Pons (tissue), 1 donor: ENCODE results near the gene RASL12.

Experiments used
- DNase-seq: peaks from one replicate; pipeline ENCODE4 v3.0.0-alpha.2; 2016; ENCODE audit warnings: low spot score

Gene RASL12

GRCh38 chr15:65092911-65093792, 25.4 kb upstream of the RASL12 start:
- no peak for DNase-seq

GRCh38 chr15:65091946-65092770, 24.4 kb upstream of the RASL12 start:
- no peak for DNase-seq

DNA sequence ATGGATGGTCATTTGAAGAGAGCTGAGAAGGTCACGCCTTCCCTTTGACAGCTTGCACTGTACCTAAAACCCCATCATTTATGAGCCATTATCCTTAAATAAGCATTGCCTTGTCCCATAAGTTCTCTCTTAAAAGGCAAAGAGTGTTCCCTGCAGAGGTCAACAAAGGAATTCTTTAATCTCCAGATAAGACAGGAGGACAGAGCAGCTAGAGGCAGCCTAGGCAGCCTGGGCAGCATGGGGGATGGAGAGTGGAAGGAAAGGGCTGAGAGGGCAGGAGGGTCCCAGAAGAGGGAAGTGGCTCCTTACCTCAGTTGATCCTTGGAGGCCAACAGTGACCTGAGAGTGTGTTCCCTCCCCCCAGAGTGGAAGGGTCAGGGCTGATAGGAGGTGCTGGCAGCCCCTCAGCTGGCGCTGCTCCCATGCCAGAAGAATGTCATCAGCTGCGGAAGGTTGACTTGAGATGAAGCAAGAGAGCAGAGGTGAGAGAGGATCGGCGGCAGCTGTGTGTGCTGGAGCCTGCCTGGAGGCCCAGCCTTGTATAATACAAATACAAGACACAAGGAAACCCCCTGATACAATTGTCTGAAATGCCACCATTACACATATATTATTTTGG, 21.5 kb upstream of the RASL12 start:
- DNase-seq: no peak

- no peak for DNase-seq
These were observed 20.8 kb upstream of the RASL12 start for GRCh38 chr15:65088643-65089021.

- no peak for DNase-seq
These were observed 20.3 kb upstream of the RASL12 start for GRCh38 chr15:65087873-65088642.

DNA sequence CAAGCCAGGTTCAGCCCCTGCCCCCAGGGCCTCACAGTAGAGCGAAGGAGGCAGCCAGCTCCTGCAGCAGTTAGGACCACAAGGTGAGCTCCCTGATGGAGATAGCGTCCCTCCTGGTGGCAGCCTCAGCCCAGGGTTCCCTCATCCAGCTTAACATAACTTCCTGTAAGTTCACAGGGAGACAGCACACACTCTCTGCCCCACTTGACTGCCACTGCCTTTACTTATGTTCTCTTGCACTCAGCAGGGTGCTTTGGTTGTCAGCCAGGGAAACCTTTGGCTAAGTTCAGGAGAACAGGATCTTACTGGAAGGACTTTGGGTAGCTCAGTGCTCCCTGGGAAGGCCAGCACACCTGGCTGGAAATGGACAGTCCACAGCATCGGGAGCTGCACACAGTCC, 19.6 kb upstream of the RASL12 start:
- no peak for DNase-seq

- no peak for DNase-seq
These were observed 18.9 kb upstream of the RASL12 start for GRCh38 chr15:65086680-65087111.

DNA sequence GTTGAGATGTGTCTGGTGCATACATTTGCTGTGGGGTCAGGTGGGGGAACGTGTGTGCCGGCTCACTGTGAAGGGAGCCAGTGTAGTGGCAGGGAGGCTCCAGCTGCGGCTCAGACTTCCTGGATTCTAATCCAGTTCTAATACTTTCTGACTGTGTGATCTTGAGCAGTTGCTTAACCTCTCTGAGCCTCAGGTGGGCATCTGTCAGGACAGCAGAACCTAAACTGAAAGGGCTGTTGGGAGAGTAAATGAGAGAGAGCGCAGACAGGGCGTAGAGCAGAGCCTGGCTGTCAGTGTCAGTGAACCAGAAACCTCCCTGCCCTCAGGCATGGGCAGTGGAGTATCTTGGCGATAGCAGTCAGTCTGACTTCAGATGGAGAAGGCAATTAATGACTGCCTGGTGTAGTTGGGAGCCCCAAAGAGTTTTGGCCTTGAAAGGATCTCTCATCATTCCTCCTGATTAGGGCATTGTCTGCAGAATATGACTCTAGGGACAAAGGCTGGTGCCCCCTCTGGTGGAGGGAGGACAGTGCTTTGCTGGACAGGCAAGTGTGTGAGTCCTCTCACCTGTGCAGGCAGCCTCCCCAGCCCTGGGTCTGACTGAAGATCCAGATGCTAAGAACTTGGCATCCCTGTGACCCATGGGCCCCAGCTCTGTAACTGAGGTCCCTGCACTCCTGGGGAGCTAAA, 18.3 kb upstream of the RASL12 start:
- no peak for DNase-seq

GRCh38 chr15:65085207-65085753, 17.5 kb upstream of the RASL12 start:
- no peak for DNase-seq

DNA sequence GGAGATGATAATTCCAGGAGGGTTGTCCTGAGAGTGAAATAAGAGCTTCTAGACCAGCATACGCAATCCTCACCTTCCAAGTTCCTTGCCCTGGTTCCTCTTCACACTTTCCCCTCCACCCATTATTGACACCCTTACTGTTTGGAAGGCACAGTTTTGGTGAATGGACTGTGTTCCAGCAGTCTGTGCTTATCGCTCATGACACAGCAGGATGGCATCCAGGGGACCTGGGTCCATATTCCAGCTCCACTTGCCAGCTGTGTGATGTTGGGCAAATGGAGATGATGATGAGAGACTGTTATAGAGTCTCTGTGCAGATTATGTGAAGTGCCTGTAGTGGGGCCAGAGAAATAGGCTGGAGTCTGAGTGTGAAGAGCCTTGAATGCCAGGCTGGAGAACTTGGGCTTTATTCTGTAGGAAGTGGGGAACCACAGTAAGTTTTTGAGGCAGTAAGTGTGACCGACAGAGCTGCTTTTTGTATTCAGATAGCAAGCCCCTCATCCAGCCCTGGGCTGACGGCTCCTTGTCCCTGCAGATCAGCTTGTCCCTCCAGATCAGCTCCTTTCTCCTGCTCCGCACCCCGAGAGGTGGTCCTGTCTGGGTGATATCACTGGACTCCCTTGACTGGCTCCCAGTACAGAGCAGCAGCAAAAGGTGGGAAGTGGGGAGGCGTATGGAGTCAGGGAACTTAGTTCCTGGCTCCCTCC, 16.9 kb upstream of the RASL12 start:
- DNase-seq: no peak

- DNase-seq: peak; percentile 74
These were observed 15.5 kb upstream of the RASL12 start for GRCh38 chr15:65083262-65083701.

GRCh38 chr15:65082303-65082953, 14.6 kb upstream of the RASL12 start:
- DNase-seq: no peak

DNA sequence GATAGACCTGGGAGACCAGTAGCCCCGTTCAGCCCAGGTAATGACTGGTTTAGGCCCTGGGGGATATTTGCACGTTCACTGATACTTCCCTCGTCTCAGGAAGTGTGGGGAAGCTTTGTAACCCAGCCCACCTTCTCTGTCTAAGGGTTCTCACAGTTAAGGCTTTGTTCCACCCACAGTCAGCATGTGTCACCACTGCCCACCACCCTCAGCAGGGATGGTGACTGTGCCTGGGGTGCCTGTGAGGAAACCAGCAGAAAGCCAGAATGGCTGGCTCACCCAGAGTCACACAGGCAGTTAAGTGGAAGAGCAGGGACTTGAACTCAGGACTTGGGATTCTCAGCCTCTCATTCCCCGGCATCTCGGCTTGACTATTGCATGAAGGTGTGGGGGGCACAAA, 14.0 kb upstream of the RASL12 start:
- DNase-seq: no peak

DNA sequence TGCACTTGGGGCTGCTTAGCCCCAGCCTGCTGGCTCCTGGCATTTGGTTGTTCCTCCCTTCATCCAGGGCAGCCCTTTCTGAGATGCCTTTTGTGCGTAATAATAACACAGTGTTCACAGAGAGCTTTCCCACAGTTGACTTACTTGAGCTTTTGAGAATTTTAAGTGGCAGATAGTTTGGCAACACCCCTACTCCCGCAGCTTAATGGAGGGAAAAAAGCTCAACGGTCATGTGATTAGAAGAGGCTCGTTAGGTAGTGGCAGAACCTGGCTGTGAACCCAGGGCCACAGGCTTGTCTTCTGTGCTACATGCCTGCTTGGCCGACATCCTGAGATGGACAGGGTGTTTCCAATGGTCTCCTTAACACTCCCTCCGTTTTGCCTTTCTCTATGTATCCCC, 13.5 kb upstream of the RASL12 start:
- peak; percentile 55 for DNase-seq

DNA sequence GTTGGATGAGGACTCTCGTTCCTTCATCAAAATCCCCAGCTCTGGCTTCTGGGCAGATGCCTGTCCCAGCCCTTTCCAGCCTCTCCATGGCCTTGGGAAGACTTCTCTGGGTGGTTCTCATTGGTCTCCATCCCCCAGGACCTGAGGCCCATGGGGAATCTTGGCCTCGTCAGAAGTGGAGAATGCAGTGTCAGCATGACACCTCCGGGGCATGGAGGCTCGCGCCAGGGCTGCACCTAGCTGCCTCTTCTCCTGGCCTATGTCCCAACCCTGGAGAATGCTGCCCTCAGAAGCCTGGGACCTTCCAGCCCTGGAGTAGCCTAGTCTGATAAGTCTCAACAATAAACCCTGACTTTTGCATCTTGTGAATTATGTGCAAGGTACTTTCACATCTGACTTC, 11.8 kb upstream of the RASL12 start:
- DNase-seq: no peak

GRCh38 chr15:65077981-65078352, 10.2 kb upstream of the RASL12 start:
- no peak for DNase-seq

- no peak for DNase-seq
These were observed 9.6 kb upstream of the RASL12 start for GRCh38 chr15:65077291-65077980.

- DNase-seq: no peak
These were observed 8.9 kb upstream of the RASL12 start, which contains the start of gene KBTBD13 for GRCh38 chr15:65076486-65077290. Gene KBTBD13, plus strand, starts transcription at chr15:65076746. Its CDS starts 70 bp downstream, at chr15:65076816.
